Measurements from ENCODE around the gene ARID1B. TPM values are rescaled to one million over a fixed set of nuclear protein-coding genes. Genes with fewer than 3 reads are reported as not detected.

The ARID1B gene
- total and polyA plus RNA-seq, 2 of the 13 experiments (the other 11 are each of a cell fraction or from before 2014, with no cell fraction given): 20.1 to 32.6 TPM

- TF ChIP-seq SYNCRIP (IDR thresholded peaks at IDR 0.05; ENCODE audit: insufficient read depth, low read depth, low read length) (no peak), PITX1 (CRISPR knock-in tag; IDR thresholded peaks at IDR 0.05) (peak; percentile 79), PPARG (CRISPR knock-in tag; conservative IDR thresholded peaks at IDR 0.05) (peak; percentile 73; the same call in 1 of the 2 replicates), ZFP36L1 (CRISPR knock-in tag; IDR thresholded peaks at IDR 0.05) (no peak), NCOR1 (IDR thresholded peaks at IDR 0.05; ENCODE audit: borderline replicate concordance, low read length) (peak; percentile 28; the same call in 1 of the 2 replicates), ZNF777 (CRISPR knock-in tag; IDR thresholded peaks at IDR 0.05) (no peak), ZBTB40 (IDR thresholded peaks at IDR 0.05) (no peak), ZBTB40 (CRISPR knock-in tag; IDR thresholded peaks at IDR 0.05) (no peak), DMAP1 (CRISPR knock-in tag; IDR thresholded peaks at IDR 0.05) (no peak), PHF8 (CRISPR knock-in tag; IDR thresholded peaks at IDR 0.05) (no peak), ZNF24 (IDR thresholded peaks at IDR 0.05) (peak; percentile 93), RBM22 (optimal IDR thresholded peaks at IDR 0.05; ENCODE audit: low read length) (peak; percentile 75), GZF1 (CRISPR knock-in tag; IDR thresholded peaks at IDR 0.05) (no peak), IRF2 (CRISPR knock-in tag; IDR thresholded peaks at IDR 0.05) (no peak), SALL1 (CRISPR knock-in tag; IDR thresholded peaks at IDR 0.05) (peak; percentile 59; the same call in 1 of the 2 replicates), FOXO1 (CRISPR knock-in tag; IDR thresholded peaks at IDR 0.05) (peak; percentile 45; the same call in 1 of the 2 replicates), ZNF710 (CRISPR knock-in tag; IDR thresholded peaks at IDR 0.05; ENCODE audit: borderline replicate concordance) (no peak), SAP130 (CRISPR knock-in tag; IDR thresholded peaks at IDR 0.05; ENCODE audit: low read depth) (peak; percentile 69), ZKSCAN1 (IDR thresholded peaks at IDR 0.05; ENCODE audit: low read length) (peak; percentile 86), ELK4 (CRISPR knock-in tag; IDR thresholded peaks at IDR 0.05; ENCODE audit: borderline replicate concordance) (no peak), ZNF253 (CRISPR knock-in tag; IDR thresholded peaks at IDR 0.05; ENCODE audit: borderline replicate concordance) (no peak)
These were observed 342.4 kb downstream of the ARID1B start (continued) for GRCh38 chr6:157119502-157120027.
